Progenitor cell of endocrine pancreas (in vitro differentiated cells): ENCODE measurements around the gene STIM1. TPM values are rescaled to one million over a fixed set of nuclear protein-coding genes. Genes with fewer than 3 reads are reported as not detected.

ENCODE experiments used
- DNase-seq: peaks from one replicate; pipeline ENCODE4 v3.0.0; 2021; ENCODE audit warnings: low spot score; ENCODE audit not compliant: unreplicated experiment
- H3K27ac Mint-ChIP-seq: 2 replicates; pipeline ENCODE4 v1.8.0; 2021; ENCODE audit warnings: mild to moderate bottlenecking, moderate library complexity, mixed read lengths
- H3K27me3 Mint-ChIP-seq: 2 replicates; pipeline ENCODE4 v1.8.0; 2021; ENCODE audit warnings: mixed read lengths
- H3K36me3 Mint-ChIP-seq: 2 replicates; pipeline ENCODE4 v1.8.0; 2022; ENCODE audit warnings: mixed read lengths; ENCODE audit not compliant: insufficient read depth
- H3K4me1 Mint-ChIP-seq: 2 replicates; pipeline ENCODE4 v1.8.0; 2021; ENCODE audit warnings: low read depth, mixed read lengths
- H3K4me3 Mint-ChIP-seq: 2 replicates; pipeline ENCODE4 v1.8.0; 2021; ENCODE audit warnings: low read depth, mild to moderate bottlenecking, moderate library complexity, mixed read lengths
- H3K9me3 Mint-ChIP-seq: 2 replicates; pipeline ENCODE4 v1.8.0; 2021; ENCODE audit warnings: low read depth, mixed read lengths
- total RNA-seq: library from RNA; stranded (reverse); gene quantifications from 2 replicates; pipeline ENCODE4 v1.2.1, GENCODE V29; 2021
- TF ChIP-seq, protein P1 (sequence below): fragments of 200-600 bp; sonication (generic); IDR thresholded peaks from one replicate; pipeline ENCODE4 v1.5.0; 2021; ENCODE audit warnings: antibody characterized with exemption, mild to moderate bottlenecking; ENCODE audit not compliant: unreplicated experiment

The STIM1 gene
- total RNA-seq, 1 donor from 2014 or later = 27.2 TPM

GRCh38 chr11:4030197-4030596, 174.7 kb downstream of the STIM1 start:
- H3K27me3 Mint-ChIP-seq = no peaks in the 10 kb centered on the region
- H3K9me3 Mint-ChIP-seq = peaks cover 11% of the 10 kb centered on the region
- no peaks in the 10 kb centered on the region for H3K4me1 Mint-ChIP-seq
- TF ChIP-seq, protein P1, sequence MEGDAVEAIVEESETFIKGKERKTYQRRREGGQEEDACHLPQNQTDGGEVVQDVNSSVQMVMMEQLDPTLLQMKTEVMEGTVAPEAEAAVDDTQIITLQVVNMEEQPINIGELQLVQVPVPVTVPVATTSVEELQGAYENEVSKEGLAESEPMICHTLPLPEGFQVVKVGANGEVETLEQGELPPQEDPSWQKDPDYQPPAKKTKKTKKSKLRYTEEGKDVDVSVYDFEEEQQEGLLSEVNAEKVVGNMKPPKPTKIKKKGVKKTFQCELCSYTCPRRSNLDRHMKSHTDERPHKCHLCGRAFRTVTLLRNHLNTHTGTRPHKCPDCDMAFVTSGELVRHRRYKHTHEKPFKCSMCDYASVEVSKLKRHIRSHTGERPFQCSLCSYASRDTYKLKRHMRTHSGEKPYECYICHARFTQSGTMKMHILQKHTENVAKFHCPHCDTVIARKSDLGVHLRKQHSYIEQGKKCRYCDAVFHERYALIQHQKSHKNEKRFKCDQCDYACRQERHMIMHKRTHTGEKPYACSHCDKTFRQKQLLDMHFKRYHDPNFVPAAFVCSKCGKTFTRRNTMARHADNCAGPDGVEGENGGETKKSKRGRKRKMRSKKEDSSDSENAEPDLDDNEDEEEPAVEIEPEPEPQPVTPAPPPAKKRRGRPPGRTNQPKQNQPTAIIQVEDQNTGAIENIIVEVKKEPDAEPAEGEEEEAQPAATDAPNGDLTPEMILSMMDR = no peak
- DNase-seq = no peak
- H3K36me3 Mint-ChIP-seq = peaks cover 15% of the 10 kb centered on the region
- no peak overlapping the region for H3K27ac Mint-ChIP-seq
- no peak overlapping the region for H3K4me3 Mint-ChIP-seq

- TF ChIP-seq, protein P1 = no peak
- Mint-ChIP-seq H3K27me3 (no peaks in the 10 kb centered on the region), H3K36me3 (peaks cover 9% of the 10 kb centered on the region), H3K27ac (no peak overlapping the region), H3K9me3 (peaks cover 20% of the 10 kb centered on the region), H3K4me1 (no peaks in the 10 kb centered on the region), H3K4me3 (no peak overlapping the region)
- no peak for DNase-seq
Observed at GRCh38 chr11:4032097-4032496, 176.6 kb downstream of the STIM1 start.

- TF ChIP-seq, protein P1 = no peak
- H3K4me1 Mint-ChIP-seq = no peaks in the 10 kb centered on the region
- H3K36me3 Mint-ChIP-seq = peaks cover 8% of the 10 kb centered on the region
- no peaks in the 10 kb centered on the region for H3K27me3 Mint-ChIP-seq
- H3K4me3 Mint-ChIP-seq = no peak overlapping the region
- no peak for DNase-seq
- H3K9me3 Mint-ChIP-seq = peaks cover 20% of the 10 kb centered on the region
- H3K27ac Mint-ChIP-seq = no peak overlapping the region
Observed at GRCh38 chr11:4035985-4036384, 180.5 kb downstream of the STIM1 start.

DNA sequence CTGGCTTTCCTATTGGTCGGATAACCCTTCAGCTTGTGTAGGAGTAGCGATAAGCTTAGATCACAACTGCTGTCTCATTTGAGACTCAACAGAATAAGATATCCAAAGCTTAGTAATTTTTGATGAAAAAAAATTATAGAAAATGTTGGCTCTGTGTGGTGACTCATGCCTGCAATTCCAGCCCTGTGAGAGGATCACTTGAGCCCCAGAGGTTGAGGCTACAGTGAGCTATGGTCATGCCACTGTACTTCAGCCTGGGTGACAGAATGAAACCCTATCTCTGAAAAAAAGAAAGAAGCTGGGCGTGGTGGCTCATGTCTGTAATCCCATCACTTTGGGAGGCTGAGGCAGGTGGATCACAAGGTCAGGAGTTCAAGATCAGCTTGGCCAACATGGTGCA, 183.5 kb downstream of the STIM1 start:
- peaks cover 17% of the 10 kb centered on the region for H3K9me3 Mint-ChIP-seq
- DNase-seq = no peak
- H3K27ac Mint-ChIP-seq = no peak overlapping the region
- no peaks in the 10 kb centered on the region for H3K27me3 Mint-ChIP-seq
- no peaks in the 10 kb centered on the region for H3K4me1 Mint-ChIP-seq
- H3K4me3 Mint-ChIP-seq = no peak overlapping the region
- peaks cover 6% of the 10 kb centered on the region for H3K36me3 Mint-ChIP-seq
- TF ChIP-seq, protein P1 = no peak

DNA sequence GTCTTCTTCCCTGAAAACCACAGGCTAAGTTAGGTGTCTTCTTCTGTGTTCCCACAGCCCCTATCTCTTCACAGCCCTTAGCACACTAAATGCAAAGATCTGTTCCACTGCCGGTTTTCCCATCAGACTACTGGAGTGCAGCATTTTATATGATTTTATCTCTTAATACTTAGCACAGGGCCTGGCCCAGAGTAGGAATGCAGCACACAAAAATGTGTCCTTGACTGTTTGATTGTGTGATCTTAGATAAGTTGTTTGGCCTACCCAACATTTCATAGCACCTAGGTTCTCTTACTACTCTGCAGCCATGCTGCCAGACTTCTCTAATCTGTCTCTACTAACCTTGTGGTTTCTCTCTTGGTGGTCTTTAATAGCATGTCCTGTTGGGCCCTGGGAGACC, 185.0 kb downstream of the STIM1 start:
- H3K36me3 Mint-ChIP-seq = peaks cover 3% of the 10 kb centered on the region
- DNase-seq = no peak
- H3K9me3 Mint-ChIP-seq = peaks cover 8% of the 10 kb centered on the region
- H3K4me3 Mint-ChIP-seq = no peak overlapping the region
- TF ChIP-seq, protein P1 = no peak
- H3K27ac Mint-ChIP-seq = no peak overlapping the region
- H3K27me3 Mint-ChIP-seq = no peaks in the 10 kb centered on the region
- H3K4me1 Mint-ChIP-seq = no peaks in the 10 kb centered on the region
